Smooth muscle cell (in vitro differentiated cells): ENCODE data around the gene EYA2. TPM values are rescaled to one million over a fixed set of nuclear protein-coding genes. Genes with fewer than 3 reads are reported as not detected.

Experiments
- DNase-seq: peaks from one replicate; lab custom pipeline; 2025; ENCODE audit not compliant: unreplicated experiment; lab: John Stamatoyannopoulos, UW
- H2AFZ ChIP-seq: fragments of 200-600 bp; sonication (generic); 2 replicates; pipeline ENCODE4 v1.6.0; 2016; ENCODE audit warnings: antibody characterized with exemption, low read depth, mild to moderate bottlenecking
- H3F3A ChIP-seq: fragments of 200-600 bp; sonication (generic); 2 replicates; pipeline ENCODE4 v1.6.0; 2017; ENCODE audit warnings: antibody characterized with exemption, low read depth
- H3K27ac ChIP-seq: fragments of 200-600 bp; sonication (generic); 2 replicates; pipeline ENCODE4 v1.5.1; 2016; ENCODE audit warnings: low read depth, mild to moderate bottlenecking
- H3K27me3 ChIP-seq: fragments of 200-600 bp; sonication (generic); 2 replicates; pipeline ENCODE4 v1.6.1; 2016; ENCODE audit warnings: low read depth, mild to moderate bottlenecking
- H3K36me3 ChIP-seq: fragments of 200-600 bp; sonication (generic); 2 replicates; pipeline ENCODE4 v1.5.1; 2016; ENCODE audit warnings: low read depth
- H3K4me1 ChIP-seq: fragments of 200-600 bp; sonication (generic); 2 replicates; pipeline ENCODE4 v1.5.1; 2016; ENCODE audit warnings: low read depth
- H3K4me2 ChIP-seq: fragments of 200-600 bp; sonication (generic); 2 replicates; pipeline ENCODE4 v1.6.0; 2016; ENCODE audit warnings: mild to moderate bottlenecking
- H3K4me3 ChIP-seq: fragments of 200-600 bp; sonication (generic); 2 replicates; pipeline ENCODE4 v1.5.1; 2016; ENCODE audit warnings: mild to moderate bottlenecking
- H3K79me2 ChIP-seq: fragments of 200-600 bp; sonication (generic); 2 replicates; pipeline ENCODE4 v1.6.0; 2016; ENCODE audit warnings: low read depth, mild to moderate bottlenecking
- H3K9ac ChIP-seq: fragments of 200-600 bp; sonication (generic); 2 replicates; pipeline ENCODE4 v1.6.0; 2016; ENCODE audit warnings: low read depth
- H3K9me3 ChIP-seq: fragments of 200-600 bp; sonication (generic); replicated peaks from 2 replicates; pipeline ENCODE4 v1.5.1; 2016; ENCODE audit warnings: low read depth
- H4K20me1 ChIP-seq: fragments of 200-600 bp; sonication (generic); 2 replicates; pipeline ENCODE4 v1.6.0; 2016; ENCODE audit warnings: low read depth
- WGBS: methylation state at CpG from one replicate; pipeline ENCODE4 v1.1.7; 2016; ENCODE audit warnings: low lambda C conversion rate; 5-methylcytosine and 5-hydroxymethylcytosine counted together
- polyA plus RNA-seq: library from polyadenylated mRNA; unstranded; fragments of >200 nt; fragmentation: Nextera tagmentation; extraction: Ambion mirVana; gene quantifications from 2 replicates; pipeline ENCODE4 v1.2.1, GENCODE V29; 2016
- total RNA-seq: library from RNA; depleted of rRNA; stranded (reverse); fragments of >200 nt; gene quantifications from 2 replicates; pipeline ENCODE4 v1.2.3, GENCODE V29; 2014
- TF ChIP-seq, protein P1 (sequence below): fragments of 200-600 bp; sonication (generic); IDR thresholded peaks from 2 replicates; pipeline ENCODE4 v1.5.1; 2017; ENCODE audit warnings: borderline replicate concordance, mild to moderate bottlenecking, antibody characterized with exemption; ENCODE audit not compliant: insufficient read depth, poor library complexity, severe bottlenecking

Gene EYA2
- total and polyA plus RNA-seq, 2 experiments from 2014 or later, result 0.98 to 1.3 TPM

DNA sequence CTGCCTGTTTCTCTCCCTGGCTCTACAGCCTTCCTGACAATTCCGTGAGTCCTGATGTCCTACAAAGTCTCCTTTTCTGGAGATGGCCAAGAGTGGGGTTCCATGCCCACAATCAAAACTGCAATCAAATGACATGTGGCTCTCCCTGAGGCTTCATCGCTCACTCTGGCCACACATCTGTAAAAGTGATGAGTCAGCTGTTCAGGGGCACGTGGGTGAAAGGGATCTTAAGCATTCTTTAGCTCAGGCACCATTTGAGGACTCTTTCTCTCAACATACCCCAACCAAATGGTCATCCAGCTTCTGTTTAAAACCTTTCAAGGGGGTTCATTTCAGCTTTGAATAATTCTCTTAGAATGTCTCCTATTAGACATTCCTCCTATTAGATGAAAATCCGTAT, 42.3 kb upstream of the EYA2 start:
- WGBS, result 64% methylated on average over 4 of the region's 4 CpGs
- Histone ChIP-seq H3F3A (no peaks in the 10 kb centered on the region), H3K36me3 (no peaks in the 10 kb centered on the region), H3K27ac (no peak overlapping the region), H3K4me1 (no peaks in the 10 kb centered on the region), H3K27me3 (no peaks in the 10 kb centered on the region), H3K4me3 (no peak overlapping the region), H3K9me3 (no peaks in the 10 kb centered on the region), H3K4me2 (no peak overlapping the region), H3K79me2 (no peaks in the 10 kb centered on the region), H4K20me1 (no peaks in the 10 kb centered on the region), H2AFZ (no peak overlapping the region), H3K9ac (no peak overlapping the region)
- TF ChIP-seq, protein P1, sequence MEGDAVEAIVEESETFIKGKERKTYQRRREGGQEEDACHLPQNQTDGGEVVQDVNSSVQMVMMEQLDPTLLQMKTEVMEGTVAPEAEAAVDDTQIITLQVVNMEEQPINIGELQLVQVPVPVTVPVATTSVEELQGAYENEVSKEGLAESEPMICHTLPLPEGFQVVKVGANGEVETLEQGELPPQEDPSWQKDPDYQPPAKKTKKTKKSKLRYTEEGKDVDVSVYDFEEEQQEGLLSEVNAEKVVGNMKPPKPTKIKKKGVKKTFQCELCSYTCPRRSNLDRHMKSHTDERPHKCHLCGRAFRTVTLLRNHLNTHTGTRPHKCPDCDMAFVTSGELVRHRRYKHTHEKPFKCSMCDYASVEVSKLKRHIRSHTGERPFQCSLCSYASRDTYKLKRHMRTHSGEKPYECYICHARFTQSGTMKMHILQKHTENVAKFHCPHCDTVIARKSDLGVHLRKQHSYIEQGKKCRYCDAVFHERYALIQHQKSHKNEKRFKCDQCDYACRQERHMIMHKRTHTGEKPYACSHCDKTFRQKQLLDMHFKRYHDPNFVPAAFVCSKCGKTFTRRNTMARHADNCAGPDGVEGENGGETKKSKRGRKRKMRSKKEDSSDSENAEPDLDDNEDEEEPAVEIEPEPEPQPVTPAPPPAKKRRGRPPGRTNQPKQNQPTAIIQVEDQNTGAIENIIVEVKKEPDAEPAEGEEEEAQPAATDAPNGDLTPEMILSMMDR, result no peak
- no peak for DNase-seq

DNA sequence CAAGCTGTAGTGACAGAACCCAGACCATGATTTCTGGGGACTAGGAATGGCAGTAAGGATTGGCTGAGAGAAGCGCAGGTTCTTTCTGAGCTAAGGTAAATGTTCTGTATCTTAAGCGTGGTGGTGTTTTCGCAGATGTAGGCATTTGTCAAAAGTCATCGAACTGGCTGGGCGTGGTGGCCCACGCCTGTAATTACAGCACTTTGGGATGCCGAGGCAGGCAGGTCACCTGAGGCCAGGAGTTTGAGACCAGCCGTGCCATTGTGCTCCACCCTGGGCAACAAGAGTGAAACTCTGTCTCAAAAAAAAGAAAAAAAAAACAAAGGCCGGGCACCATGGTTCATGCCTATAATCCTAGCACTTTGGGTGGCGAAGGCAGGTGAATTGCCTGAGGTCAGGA, 40.7 kb upstream of the EYA2 start:
- H2AFZ ChIP-seq, result no peak overlapping the region
- WGBS, result 90% methylated on average over 10 of the region's 10 CpGs
- H3K4me1 ChIP-seq, result no peaks in the 10 kb centered on the region
- no peaks in the 10 kb centered on the region for H3F3A ChIP-seq
- no peak for DNase-seq
- no peak overlapping the region for H3K4me2 ChIP-seq
- no peak overlapping the region for H3K4me3 ChIP-seq
- H3K9me3 ChIP-seq, result no peaks in the 10 kb centered on the region
- H3K9ac ChIP-seq, result no peak overlapping the region
- no peaks in the 10 kb centered on the region for H4K20me1 ChIP-seq
- H3K79me2 ChIP-seq, result no peaks in the 10 kb centered on the region
- TF ChIP-seq, protein P1, result no peak
- no peak overlapping the region for H3K27ac ChIP-seq
- no peaks in the 10 kb centered on the region for H3K36me3 ChIP-seq
- no peaks in the 10 kb centered on the region for H3K27me3 ChIP-seq

DNA sequence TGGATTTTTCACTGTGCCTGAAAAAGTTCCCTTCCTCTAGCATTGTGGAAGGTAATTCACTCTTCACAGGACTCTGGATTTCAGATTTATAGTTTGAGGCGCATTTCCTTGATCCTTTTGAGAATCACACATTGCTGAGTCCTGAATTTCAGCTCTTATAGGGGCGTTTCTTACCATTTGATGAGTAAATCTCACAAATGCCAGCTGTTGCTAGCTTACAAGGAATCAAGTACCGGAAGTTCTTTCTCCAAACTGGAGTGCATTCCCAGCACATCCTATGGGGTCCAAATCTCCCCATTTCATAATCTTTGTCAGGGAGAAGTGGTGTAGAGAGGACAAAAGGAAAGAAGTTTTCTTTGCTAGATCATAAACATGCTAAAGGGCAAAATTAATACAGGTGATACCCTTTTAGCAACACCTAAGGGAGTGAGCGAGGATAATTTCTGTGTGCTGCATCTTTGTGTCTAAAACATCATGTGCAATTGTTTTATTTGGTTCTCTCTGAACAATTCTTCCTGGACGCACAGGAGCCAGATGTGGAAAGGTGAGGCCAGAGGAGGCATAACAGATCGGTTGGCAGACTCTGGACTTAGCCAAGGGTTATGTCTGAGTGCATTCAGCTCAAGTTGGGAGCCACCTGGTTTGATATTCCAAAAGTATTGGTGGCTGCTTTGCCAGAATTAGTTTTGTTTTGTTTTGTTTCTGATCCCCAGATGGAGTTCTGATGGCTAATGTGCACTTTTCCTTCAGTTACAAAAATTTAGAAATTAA, 37.4 kb upstream of the EYA2 start:
- Histone ChIP-seq H3K36me3 (no peaks in the 10 kb centered on the region), H3K79me2 (no peaks in the 10 kb centered on the region), H4K20me1 (no peaks in the 10 kb centered on the region), H3K27me3 (no peaks in the 10 kb centered on the region), H3K9me3 (no peaks in the 10 kb centered on the region), H3F3A (no peaks in the 10 kb centered on the region), H3K9ac (no peak overlapping the region), H3K4me3 (no peak overlapping the region), H3K27ac (no peak overlapping the region), H3K4me1 (no peaks in the 10 kb centered on the region), H2AFZ (no peak overlapping the region), H3K4me2 (no peak overlapping the region)
- WGBS, result 92% methylated on average over 6 of the region's 6 CpGs
- TF ChIP-seq, protein P1, result no peak
- DNase-seq, result no peak

DNA sequence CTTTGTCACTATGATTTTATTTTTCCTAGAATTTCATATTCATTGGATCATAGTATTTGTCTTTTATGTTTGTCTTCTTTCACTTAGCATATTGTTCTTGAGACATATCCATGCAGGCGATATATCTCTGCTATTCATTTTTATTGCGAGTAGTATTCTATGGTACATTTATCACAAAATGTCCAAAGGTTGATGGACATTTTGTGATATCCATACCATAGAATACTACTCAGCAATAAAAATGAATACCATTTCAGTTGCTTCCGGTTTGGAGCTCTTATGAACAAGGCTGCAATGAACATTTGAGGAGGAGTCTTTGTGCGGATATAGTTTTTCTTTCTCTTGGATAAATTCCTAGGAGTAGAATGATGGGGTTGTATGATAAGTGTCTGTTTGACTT, 28.8 kb upstream of the EYA2 start:
- Histone ChIP-seq H3K9me3 (no peaks in the 10 kb centered on the region), H2AFZ (no peak overlapping the region), H3K27me3 (no peaks in the 10 kb centered on the region), H3K79me2 (no peaks in the 10 kb centered on the region), H3K4me2 (no peak overlapping the region), H3K4me3 (no peak overlapping the region), H3K9ac (no peak overlapping the region), H3F3A (no peaks in the 10 kb centered on the region), H4K20me1 (no peaks in the 10 kb centered on the region), H3K36me3 (no peaks in the 10 kb centered on the region), H3K27ac (no peak overlapping the region), H3K4me1 (no peaks in the 10 kb centered on the region)
- 98% methylated on average over 4 of the region's 4 CpGs for WGBS
- DNase-seq, result no peak
- TF ChIP-seq, protein P1, result no peak
